GM10248 (cell line): ENCODE results near the gene TMEM132C.

Source experiments
- CTCF ChIA-PET: fragments of 300-600 bp; sonication (Branson Sonifier 250); formaldehyde crosslinking; extraction: SDS; loops from one replicate; lab custom pipeline; 2021; ENCODE audit warnings: antibody characterized with exemption; lab: Yijun Ruan, JAX
- POLR2A ChIA-PET: fragments of 350-650 bp; sonication (Branson Sonifier 250); formaldehyde crosslinking; extraction: SDS; loops from one replicate; lab custom pipeline; 2020; ENCODE audit warnings: antibody characterized with exemption; lab: Yijun Ruan, JAX
- DNase-seq: peaks from one replicate; pipeline ENCODE4 v3.0.0; 2012; ENCODE audit errors: extremely low spot score
- TF ChIP-seq, protein P1 (sequence below): IDR thresholded peaks from 2 replicates; pipeline ENCODE4 v1.5.1; 2012; ENCODE audit warnings: mild to moderate bottlenecking, low read depth; ENCODE audit errors: extremely low read depth, missing control alignments, control extremely low read depth

Gene TMEM132C

DNA sequence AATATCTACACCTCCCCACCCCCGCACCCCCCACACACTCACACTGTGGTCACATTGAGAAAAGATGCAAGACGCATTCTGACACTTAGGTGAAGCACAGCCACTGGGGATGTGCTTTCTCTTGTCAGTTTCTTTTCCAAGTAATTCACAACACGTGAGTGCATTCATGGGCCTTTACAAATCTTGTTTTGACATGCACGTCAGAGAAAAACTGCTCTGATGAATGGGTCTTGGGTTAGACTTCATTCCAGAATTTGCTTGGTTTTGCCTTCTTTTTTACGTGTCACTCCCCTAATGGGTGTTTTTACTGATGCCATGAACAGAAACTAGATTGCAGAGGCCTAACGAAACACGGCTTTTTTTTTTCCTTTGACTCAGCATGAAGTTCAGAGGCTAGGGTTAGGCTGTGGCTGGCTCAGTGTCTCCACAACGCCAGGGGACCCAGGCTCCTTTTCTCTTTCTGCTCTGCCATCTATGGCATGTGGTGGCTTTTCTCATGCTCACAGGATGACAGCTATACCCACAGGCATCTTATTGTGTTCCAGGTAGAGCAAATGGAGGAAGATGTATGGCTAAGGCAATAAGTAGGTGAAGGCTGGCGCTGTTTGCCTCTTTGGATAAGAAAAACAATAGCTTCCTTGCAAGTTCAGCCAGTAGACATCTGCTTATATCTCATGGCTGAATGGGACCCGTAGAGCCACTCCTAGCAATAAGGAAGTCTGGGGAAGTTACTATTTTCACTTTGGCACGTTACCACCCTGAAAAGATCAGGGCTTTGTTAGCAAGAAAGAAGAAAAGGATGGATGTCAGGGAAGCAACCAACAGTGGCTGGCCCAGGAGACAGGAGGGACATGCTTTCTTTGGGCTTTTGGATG is 303.5 kb downstream of the TMEM132C start:
- POLR2A ChIA-PET: no interaction called here
- DNase-seq: no peak
- TF ChIP-seq, protein P1, sequence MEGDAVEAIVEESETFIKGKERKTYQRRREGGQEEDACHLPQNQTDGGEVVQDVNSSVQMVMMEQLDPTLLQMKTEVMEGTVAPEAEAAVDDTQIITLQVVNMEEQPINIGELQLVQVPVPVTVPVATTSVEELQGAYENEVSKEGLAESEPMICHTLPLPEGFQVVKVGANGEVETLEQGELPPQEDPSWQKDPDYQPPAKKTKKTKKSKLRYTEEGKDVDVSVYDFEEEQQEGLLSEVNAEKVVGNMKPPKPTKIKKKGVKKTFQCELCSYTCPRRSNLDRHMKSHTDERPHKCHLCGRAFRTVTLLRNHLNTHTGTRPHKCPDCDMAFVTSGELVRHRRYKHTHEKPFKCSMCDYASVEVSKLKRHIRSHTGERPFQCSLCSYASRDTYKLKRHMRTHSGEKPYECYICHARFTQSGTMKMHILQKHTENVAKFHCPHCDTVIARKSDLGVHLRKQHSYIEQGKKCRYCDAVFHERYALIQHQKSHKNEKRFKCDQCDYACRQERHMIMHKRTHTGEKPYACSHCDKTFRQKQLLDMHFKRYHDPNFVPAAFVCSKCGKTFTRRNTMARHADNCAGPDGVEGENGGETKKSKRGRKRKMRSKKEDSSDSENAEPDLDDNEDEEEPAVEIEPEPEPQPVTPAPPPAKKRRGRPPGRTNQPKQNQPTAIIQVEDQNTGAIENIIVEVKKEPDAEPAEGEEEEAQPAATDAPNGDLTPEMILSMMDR: no peak
- CTCF ChIA-PET: no interaction called here

DNA sequence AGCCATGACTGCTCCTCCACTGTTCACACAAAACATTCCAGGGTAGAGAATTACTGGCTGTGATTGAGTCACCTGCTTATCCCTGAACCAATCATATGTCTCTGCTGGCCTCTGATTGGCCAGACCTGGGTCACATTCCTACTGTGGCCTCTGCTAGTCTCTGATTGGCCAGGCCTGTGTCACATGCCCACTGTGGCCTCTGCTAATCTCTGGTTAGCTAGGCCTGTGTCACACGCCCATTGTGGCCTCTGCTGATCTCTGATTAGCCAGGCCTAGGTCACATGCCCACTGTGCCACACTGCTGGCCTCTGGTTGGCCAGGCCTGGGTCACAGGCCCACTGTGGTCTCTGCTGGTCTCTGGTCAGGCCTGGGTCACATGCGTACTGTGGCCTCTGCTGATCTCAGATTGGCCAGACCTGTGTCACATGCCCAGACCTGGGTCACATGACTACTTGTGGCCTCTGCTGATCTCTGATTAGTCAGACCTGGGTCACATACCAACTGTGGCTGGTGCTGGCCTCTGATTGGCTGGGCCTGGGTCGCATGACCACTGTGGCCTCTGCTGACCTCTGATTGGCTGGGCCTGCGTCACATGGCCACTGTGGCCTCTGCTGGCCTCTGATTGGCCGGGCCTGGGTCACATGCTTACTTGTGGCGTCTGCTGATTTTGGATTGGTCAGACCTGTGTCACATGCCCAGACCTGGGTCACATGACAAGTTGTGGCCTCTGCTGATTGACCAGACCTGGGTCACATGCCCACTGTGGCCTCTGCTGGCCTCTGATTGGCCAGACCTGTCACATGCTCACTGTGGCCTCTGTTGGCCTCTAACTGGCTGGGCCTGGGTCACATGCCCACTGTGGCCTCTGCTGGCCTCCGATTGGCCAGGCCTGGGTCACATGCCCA is 305.2 kb downstream of the TMEM132C start:
- TF ChIP-seq, protein P1: no peak
- DNase-seq: no peak
- CTCF ChIA-PET: no interaction called here
- POLR2A ChIA-PET: no interaction called here

DNA sequence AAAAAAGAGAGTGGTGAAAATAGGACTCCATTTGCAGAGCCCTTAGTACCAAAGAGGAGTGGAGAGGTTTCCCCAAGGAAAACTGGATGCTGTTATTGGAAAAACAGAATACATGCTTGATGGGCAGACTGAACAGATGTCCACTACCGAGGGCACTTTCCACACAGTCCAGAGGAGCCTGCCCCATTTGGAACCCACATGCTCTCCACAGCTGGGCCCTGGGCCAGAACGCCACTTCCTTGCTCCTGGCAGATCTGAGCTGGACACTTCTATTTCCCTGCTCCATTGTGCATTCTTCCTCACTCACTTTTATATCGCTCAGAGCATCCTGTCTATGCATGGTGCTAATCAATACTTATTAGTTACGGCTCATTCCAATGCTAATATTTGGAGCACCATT is 306.9 kb downstream of the TMEM132C start:
- TF ChIP-seq, protein P1: no peak
- CTCF ChIA-PET: no interaction called here
- POLR2A ChIA-PET: no interaction called here

DNA sequence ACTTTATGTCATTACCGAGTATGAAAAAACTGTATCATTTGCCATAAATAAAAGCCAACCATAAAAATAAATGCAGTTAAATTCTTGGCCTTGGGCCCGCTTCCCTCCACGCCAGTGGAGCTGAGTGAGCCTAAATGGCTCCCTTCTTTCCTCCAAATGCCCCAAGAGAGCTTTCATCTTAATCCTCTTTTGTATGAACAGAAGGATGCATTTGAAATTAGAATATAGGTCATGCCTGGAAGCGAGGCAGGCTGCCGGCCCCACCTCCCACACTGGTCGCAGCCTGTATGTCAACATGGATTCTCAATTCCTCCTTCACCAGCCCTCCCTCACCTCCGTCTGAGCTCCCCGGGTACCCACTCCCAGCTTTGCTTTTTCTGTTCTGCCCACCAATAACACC is 311.1 kb downstream of the TMEM132C start:
- CTCF ChIA-PET: no interaction called here
- TF ChIP-seq, protein P1: no peak

More for the DNA sequence above, 306.9 kb downstream of the TMEM132C start:
- DNase-seq: no peak

DNA sequence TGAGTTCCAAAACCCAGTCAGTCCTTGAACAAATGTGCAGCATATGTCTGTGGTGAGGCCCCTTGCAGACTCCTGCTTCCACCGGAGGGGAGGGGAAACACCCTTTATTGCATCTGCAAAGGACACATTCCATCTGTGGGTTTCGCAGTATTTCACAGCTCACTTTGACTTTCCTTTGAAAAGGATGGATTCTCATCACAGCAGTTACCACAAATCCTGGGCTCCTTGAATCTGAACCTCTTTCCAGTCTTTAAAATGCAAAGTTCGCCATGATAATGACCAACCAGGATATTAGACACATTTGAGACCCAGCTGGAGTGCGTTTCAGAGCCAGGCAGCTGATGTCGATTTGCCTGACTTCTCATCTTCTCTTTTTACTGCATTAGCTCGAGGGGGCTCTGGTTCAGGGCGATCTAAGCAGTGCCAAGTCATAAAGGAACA is 314.4 kb downstream of the TMEM132C start:
- TF ChIP-seq, protein P1: no peak
- DNase-seq: no peak
- CTCF ChIA-PET: no interaction called here
- POLR2A ChIA-PET: no interaction called here

More for the DNA sequence above, 311.1 kb downstream of the TMEM132C start:
- no peak for DNase-seq
- POLR2A ChIA-PET: no interaction called here

DNA sequence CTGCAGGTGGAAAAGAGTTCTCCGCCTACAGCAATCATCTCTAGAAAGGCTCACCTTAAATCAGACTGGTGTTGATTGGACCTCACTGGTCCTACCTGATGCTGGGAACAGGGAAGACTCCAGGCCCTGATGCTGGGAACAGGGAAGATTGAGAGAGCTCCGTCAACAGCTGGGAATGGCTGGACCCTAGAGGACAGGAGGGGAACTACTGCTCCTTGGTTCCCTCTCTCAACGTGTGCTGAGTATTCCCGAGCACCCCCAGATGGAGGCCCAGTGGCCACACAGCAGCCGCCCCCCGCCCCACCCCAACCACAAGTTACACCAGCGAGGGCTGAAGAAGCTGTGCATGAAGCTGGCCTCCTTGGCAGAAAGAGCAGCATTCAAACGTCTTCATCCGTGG is 316.5 kb downstream of the TMEM132C start:
- no peak for DNase-seq
- POLR2A ChIA-PET: no interaction called here
- TF ChIP-seq, protein P1: no peak
- CTCF ChIA-PET: no interaction called here
